ENCODE data around the gene HES7. TPM values are rescaled to one million over a fixed set of nuclear protein-coding genes. Genes with fewer than 3 reads are reported as not detected.

HES7 gene
- total and polyA plus RNA-seq, 9 of the 15 experiments (the other 6 are each of a cell fraction or from before 2014, with no cell fraction given), result 0.03 to 1.7 (median 0.14) TPM; not detected in 1

DNA sequence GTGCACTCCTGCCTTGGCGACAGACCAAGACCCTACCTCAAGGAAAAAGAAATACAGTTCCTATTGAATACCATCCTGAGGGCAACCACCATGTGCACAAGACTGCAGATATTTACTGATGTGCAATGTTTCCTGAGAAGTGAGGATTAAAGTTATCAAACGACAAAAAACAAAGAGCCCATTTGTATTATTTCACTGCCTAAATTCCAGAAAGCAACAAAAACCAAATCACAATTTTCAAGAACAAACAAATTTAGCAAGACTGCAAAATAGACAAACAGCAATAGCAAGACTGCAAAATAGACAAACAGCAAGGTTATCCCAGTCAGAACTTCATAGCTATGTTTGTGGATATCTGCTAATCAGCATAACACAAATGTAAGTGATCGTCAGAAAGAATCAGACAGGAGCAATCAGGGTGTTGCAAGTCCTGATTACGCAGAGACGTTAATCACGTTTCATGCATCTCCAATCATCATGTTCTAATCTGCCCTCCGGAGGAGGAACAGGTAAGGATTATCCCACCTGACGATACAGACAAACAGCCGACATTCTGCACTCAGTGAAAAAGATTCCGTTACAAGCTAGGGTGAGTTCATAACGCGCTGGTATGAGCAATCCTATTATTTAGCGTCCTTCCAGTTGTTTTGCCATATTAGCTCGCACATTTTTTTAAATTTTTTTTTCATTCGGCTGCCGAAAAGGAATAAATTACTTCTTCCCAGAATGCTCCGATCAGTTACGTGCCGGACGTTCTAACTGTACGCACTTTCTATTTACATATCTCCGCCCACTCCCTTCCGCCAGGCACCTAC lies 49.4 kb upstream of the HES7 start (continued):
- TF ChIP-seq, protein P1, sequence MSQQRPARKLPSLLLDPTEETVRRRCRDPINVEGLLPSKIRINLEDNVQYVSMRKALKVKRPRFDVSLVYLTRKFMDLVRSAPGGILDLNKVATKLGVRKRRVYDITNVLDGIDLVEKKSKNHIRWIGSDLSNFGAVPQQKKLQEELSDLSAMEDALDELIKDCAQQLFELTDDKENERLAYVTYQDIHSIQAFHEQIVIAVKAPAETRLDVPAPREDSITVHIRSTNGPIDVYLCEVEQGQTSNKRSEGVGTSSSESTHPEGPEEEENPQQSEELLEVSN (IDR thresholded peaks at IDR 0.05; ENCODE audit: borderline replicate concordance in 1 of 2, extremely low read depth in 1 of 2, insufficient read depth in 1 of 2, insufficient read length in 1 of 2, low read depth in 1 of 2, low read length in 1 of 2, poor library complexity in 1 of 2, severe bottlenecking in 1 of 2), result no peak
- TF ChIP-seq HCFC1 (IDR thresholded peaks at IDR 0.05; ENCODE audit: low read depth, low read length) (peak; percentile 65), SRSF7 (optimal IDR thresholded peaks at IDR 0.05; ENCODE audit: low read depth, low read length) (no peak), HMGN3 (IDR thresholded peaks at IDR 0.05; ENCODE audit: borderline replicate concordance, extremely low read depth, insufficient read length, low read depth, low read length) (peak; percentile 46), KLF1 (tag; IDR thresholded peaks at IDR 0.05) (0 out of 2 replicates have a peak, but pooled peaks have one; percentile 61), HDGF (IDR thresholded peaks at IDR 0.05) (no peak), BRD9 (IDR thresholded peaks at IDR 0.05; ENCODE audit: low read depth, partially characterized antibody) (no peak), ATF1 (CRISPR knock-in tag; IDR thresholded peaks at IDR 0.05) (no peak), ATF1 (tag; IDR thresholded peaks at IDR 0.05) (peak; percentile 92), ATF7 (IDR thresholded peaks at IDR 0.05) (peak; percentile 79), EGR1 (conservative IDR thresholded peaks at IDR 0.05) (peak; percentile 57), KDM1A (IDR thresholded peaks at IDR 0.05) (peak; percentile 87 to 93)
- TF ChIP-seq, protein P2, sequence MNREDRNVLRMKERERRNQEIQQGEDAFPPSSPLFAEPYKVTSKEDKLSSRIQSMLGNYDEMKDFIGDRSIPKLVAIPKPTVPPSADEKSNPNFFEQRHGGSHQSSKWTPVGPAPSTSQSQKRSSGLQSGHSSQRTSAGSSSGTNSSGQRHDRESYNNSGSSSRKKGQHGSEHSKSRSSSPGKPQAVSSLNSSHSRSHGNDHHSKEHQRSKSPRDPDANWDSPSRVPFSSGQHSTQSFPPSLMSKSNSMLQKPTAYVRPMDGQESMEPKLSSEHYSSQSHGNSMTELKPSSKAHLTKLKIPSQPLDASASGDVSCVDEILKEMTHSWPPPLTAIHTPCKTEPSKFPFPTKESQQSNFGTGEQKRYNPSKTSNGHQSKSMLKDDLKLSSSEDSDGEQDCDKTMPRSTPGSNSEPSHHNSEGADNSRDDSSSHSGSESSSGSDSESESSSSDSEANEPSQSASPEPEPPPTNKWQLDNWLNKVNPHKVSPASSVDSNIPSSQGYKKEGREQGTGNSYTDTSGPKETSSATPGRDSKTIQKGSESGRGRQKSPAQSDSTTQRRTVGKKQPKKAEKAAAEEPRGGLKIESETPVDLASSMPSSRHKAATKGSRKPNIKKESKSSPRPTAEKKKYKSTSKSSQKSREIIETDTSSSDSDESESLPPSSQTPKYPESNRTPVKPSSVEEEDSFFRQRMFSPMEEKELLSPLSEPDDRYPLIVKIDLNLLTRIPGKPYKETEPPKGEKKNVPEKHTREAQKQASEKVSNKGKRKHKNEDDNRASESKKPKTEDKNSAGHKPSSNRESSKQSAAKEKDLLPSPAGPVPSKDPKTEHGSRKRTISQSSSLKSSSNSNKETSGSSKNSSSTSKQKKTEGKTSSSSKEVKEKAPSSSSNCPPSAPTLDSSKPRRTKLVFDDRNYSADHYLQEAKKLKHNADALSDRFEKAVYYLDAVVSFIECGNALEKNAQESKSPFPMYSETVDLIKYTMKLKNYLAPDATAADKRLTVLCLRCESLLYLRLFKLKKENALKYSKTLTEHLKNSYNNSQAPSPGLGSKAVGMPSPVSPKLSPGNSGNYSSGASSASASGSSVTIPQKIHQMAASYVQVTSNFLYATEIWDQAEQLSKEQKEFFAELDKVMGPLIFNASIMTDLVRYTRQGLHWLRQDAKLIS (CRISPR knock-in tag; IDR thresholded peaks at IDR 0.05), result peak; percentile 99
- TF ChIP-seq, protein P3, sequence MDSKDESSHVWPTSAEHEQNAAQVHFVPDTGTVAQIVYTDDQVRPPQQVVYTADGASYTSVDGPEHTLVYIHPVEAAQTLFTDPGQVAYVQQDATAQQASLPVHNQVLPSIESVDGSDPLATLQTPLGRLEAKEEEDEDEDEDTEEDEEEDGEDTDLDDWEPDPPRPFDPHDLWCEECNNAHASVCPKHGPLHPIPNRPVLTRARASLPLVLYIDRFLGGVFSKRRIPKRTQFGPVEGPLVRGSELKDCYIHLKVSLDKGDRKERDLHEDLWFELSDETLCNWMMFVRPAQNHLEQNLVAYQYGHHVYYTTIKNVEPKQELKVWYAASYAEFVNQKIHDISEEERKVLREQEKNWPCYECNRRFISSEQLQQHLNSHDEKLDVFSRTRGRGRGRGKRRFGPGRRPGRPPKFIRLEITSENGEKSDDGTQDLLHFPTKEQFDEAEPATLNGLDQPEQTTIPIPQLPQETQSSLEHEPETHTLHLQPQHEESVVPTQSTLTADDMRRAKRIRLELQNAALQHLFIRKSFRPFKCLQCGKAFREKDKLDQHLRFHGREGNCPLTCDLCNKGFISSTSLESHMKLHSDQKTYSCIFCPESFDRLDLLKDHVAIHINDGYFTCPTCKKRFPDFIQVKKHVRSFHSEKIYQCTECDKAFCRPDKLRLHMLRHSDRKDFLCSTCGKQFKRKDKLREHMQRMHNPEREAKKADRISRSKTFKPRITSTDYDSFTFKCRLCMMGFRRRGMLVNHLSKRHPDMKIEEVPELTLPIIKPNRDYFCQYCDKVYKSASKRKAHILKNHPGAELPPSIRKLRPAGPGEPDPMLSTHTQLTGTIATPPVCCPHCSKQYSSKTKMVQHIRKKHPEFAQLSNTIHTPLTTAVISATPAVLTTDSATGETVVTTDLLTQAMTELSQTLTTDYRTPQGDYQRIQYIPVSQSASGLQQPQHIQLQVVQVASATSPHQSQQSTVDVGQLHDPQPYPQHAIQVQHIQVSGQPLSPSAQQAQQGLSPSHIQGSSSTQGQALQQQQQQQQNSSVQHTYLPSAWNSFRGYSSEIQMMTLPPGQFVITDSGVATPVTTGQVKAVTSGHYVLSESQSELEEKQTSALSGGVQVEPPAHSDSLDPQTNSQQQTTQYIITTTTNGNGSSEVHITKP (IDR thresholded peaks at IDR 0.05; ENCODE audit: partially characterized antibody), result peak; percentile 27
- TF ChIP-seq, protein P4, sequence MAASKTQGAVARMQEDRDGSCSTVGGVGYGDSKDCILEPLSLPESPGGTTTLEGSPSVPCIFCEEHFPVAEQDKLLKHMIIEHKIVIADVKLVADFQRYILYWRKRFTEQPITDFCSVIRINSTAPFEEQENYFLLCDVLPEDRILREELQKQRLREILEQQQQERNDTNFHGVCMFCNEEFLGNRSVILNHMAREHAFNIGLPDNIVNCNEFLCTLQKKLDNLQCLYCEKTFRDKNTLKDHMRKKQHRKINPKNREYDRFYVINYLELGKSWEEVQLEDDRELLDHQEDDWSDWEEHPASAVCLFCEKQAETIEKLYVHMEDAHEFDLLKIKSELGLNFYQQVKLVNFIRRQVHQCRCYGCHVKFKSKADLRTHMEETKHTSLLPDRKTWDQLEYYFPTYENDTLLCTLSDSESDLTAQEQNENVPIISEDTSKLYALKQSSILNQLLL (CRISPR knock-in tag; IDR thresholded peaks at IDR 0.05; ENCODE audit: borderline replicate concordance), result no peak
- TF ChIP-seq, protein P5, sequence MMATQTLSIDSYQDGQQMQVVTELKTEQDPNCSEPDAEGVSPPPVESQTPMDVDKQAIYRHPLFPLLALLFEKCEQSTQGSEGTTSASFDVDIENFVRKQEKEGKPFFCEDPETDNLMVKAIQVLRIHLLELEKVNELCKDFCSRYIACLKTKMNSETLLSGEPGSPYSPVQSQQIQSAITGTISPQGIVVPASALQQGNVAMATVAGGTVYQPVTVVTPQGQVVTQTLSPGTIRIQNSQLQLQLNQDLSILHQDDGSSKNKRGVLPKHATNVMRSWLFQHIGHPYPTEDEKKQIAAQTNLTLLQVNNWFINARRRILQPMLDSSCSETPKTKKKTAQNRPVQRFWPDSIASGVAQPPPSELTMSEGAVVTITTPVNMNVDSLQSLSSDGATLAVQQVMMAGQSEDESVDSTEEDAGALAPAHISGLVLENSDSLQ (IDR thresholded peaks at IDR 0.05), result peak; percentile 49

Measured in K562 (cell line).